Activated CD4-positive, alpha-beta memory T cell treated with anti-CD3 and anti-CD28 coated beads, Interleukin-2, amount 10 ng/mL, durations not matched to agents 7 days and 5 days (primary cell): ENCODE measurements around the gene DNAH17. TPM values are rescaled to one million over a fixed set of nuclear protein-coding genes. Genes with fewer than 3 reads are reported as not detected.

ENCODE experiments used
- CTCF ChIA-PET: fragments of 350-600 bp; sonication (Branson Sonifier 250); formaldehyde crosslinking; loops from one replicate; lab custom pipeline; 2021; ENCODE audit warnings: antibody characterized with exemption, inconsistent platforms; lab: Charles Lee
- POLR2A ChIA-PET: fragments of 350-600 bp; sonication (Branson Sonifier 250); formaldehyde crosslinking; loops from one replicate; lab custom pipeline; 2021; ENCODE audit warnings: antibody characterized with exemption; lab: Charles Lee
- DNase-seq: peaks from one replicate; pipeline ENCODE4 v3.0.0-alpha.2; 2020
- H3K27ac Mint-ChIP-seq: one replicate; pipeline ENCODE4 v1.8.0; 2021; ENCODE audit warnings: mild to moderate bottlenecking, mixed read lengths
- H3K27me3 Mint-ChIP-seq: one replicate; pipeline ENCODE4 v1.8.0; 2021; ENCODE audit warnings: mixed read lengths
- H3K36me3 Mint-ChIP-seq: one replicate; pipeline ENCODE4 v1.8.0; 2021; ENCODE audit warnings: low read depth, mixed read lengths
- H3K4me1 Mint-ChIP-seq: one replicate; pipeline ENCODE4 v1.8.0; 2021; ENCODE audit warnings: mixed read lengths
- H3K4me3 Mint-ChIP-seq: one replicate; pipeline ENCODE4 v1.8.0; 2021; ENCODE audit warnings: mild to moderate bottlenecking, mixed read lengths
- H3K9me3 Mint-ChIP-seq: one replicate; pipeline ENCODE4 v1.8.0; 2021; ENCODE audit warnings: mixed read lengths
- total RNA-seq, 2 experiments: library from RNA; stranded (reverse); gene quantifications; one replicate each; pipeline ENCODE4 v1.2.3, GENCODE V29; 2021

The DNAH17 gene
- total RNA-seq, 2 experiments from 2014 or later = 0.08 TPM

- POLR2A ChIA-PET = no interaction called here
- H3K36me3 Mint-ChIP-seq = no peaks in the 10 kb centered on the region
- H3K4me3 Mint-ChIP-seq = no peak overlapping the region
- H3K27me3 Mint-ChIP-seq = no peaks in the 10 kb centered on the region
- CTCF ChIA-PET = no interaction called here
- H3K9me3 Mint-ChIP-seq = no peaks in the 10 kb centered on the region
- H3K4me1 Mint-ChIP-seq = peaks cover 30% of the 10 kb centered on the region
- no peak for DNase-seq
- no peak overlapping the region for H3K27ac Mint-ChIP-seq
Measured at GRCh38 chr17:78529871-78530670, 47.1 kb downstream of the DNAH17 start.

GRCh38 chr17:78529251-78529650, 47.9 kb downstream of the DNAH17 start:
- Mint-ChIP-seq H3K36me3 (no peaks in the 10 kb centered on the region), H3K4me1 (peaks cover 22% of the 10 kb centered on the region), H3K9me3 (no peaks in the 10 kb centered on the region), H3K4me3 (no peak overlapping the region), H3K27me3 (no peaks in the 10 kb centered on the region), H3K27ac (no peak overlapping the region)
- DNase-seq = no peak
- POLR2A ChIA-PET = interaction anchor here (1.0 kb wide), 1 partner anchor 12 kb away, joined by 4 read pairs; no protein-coding TSS in a partner anchor
- CTCF ChIA-PET = interaction anchor here (0.8 kb wide), 1 partner anchor 137 kb away, joined by 4 read pairs; no protein-coding TSS in a partner anchor

GRCh38 chr17:78528541-78528940, 48.7 kb downstream of the DNAH17 start:
- POLR2A ChIA-PET = interaction anchor here (1.0 kb wide), 1 partner anchor 13 kb away, joined by 4 read pairs; no protein-coding TSS in a partner anchor
- Mint-ChIP-seq H3K27ac (no peak overlapping the region), H3K4me3 (no peak overlapping the region), H3K36me3 (no peaks in the 10 kb centered on the region), H3K27me3 (no peaks in the 10 kb centered on the region), H3K4me1 (peaks cover 18% of the 10 kb centered on the region), H3K9me3 (no peaks in the 10 kb centered on the region)
- no peak for DNase-seq
- CTCF ChIA-PET = interaction anchor here (0.8 kb wide), 1 partner anchor 137 kb away, joined by 4 read pairs; no protein-coding TSS in a partner anchor

- POLR2A ChIA-PET = no interaction called here
- CTCF ChIA-PET = no interaction called here
- Mint-ChIP-seq H3K9me3 (no peaks in the 10 kb centered on the region), H3K27ac (no peak overlapping the region), H3K36me3 (no peaks in the 10 kb centered on the region), H3K4me3 (no peak overlapping the region), H3K27me3 (no peaks in the 10 kb centered on the region), H3K4me1 (peaks cover 9% of the 10 kb centered on the region)
- no peak for DNase-seq
Measured at GRCh38 chr17:78527345-78527744, 49.9 kb downstream of the DNAH17 start.

GRCh38 chr17:78526231-78527025, 50.8 kb downstream of the DNAH17 start:
- CTCF ChIA-PET = interaction anchor here (0.7 kb wide), 1 partner anchor 9 kb away, joined by 3 read pairs; no protein-coding TSS in a partner anchor
- no peak overlapping the region for H3K4me3 Mint-ChIP-seq

GRCh38 chr17:78525511-78526160, 51.6 kb downstream of the DNAH17 start:
- no peaks in the 10 kb centered on the region for H3K36me3 Mint-ChIP-seq
- POLR2A ChIA-PET = interaction anchor here (1.3 kb wide), 1 partner anchor 9 kb away, joined by 4 read pairs; no protein-coding TSS in a partner anchor
- CTCF ChIA-PET = interaction anchor here (0.7 kb wide), 1 partner anchor 10 kb away, joined by 3 read pairs; no protein-coding TSS in a partner anchor
- no peaks in the 10 kb centered on the region for H3K27me3 Mint-ChIP-seq
- H3K9me3 Mint-ChIP-seq = no peaks in the 10 kb centered on the region
- no peak for DNase-seq
- no peak overlapping the region for H3K4me3 Mint-ChIP-seq
- no peaks in the 10 kb centered on the region for H3K4me1 Mint-ChIP-seq
- H3K27ac Mint-ChIP-seq = no peak overlapping the region

More at GRCh38 chr17:78526231-78527025, 50.8 kb downstream of the DNAH17 start:
- H3K27me3 Mint-ChIP-seq = no peaks in the 10 kb centered on the region
- H3K36me3 Mint-ChIP-seq = no peaks in the 10 kb centered on the region
- H3K9me3 Mint-ChIP-seq = no peaks in the 10 kb centered on the region
- peaks cover under 1% of the 10 kb centered on the region for H3K4me1 Mint-ChIP-seq
- no peak overlapping the region for H3K27ac Mint-ChIP-seq
- DNase-seq = no peak
- POLR2A ChIA-PET = interaction anchor here (1.3 kb wide), 1 partner anchor 9 kb away, joined by 4 read pairs; no protein-coding TSS in a partner anchor

GRCh38 chr17:78524870-78525510, 52.2 kb downstream of the DNAH17 start:
- peaks cover 3% of the 10 kb centered on the region for H3K27me3 Mint-ChIP-seq
- no peaks in the 10 kb centered on the region for H3K9me3 Mint-ChIP-seq
- no peak overlapping the region for H3K4me3 Mint-ChIP-seq
- no peaks in the 10 kb centered on the region for H3K36me3 Mint-ChIP-seq
- POLR2A ChIA-PET = no interaction called here
- no peaks in the 10 kb centered on the region for H3K4me1 Mint-ChIP-seq
- DNase-seq = no peak
- no peak overlapping the region for H3K27ac Mint-ChIP-seq
- CTCF ChIA-PET = no interaction called here

GRCh38 chr17:78523934-78524655, 53.1 kb downstream of the DNAH17 start:
- DNase-seq = no peak
- no peak overlapping the region for H3K4me3 Mint-ChIP-seq
- H3K4me1 Mint-ChIP-seq = no peaks in the 10 kb centered on the region
- CTCF ChIA-PET = no interaction called here
- no peaks in the 10 kb centered on the region for H3K36me3 Mint-ChIP-seq
- H3K27me3 Mint-ChIP-seq = peaks cover 5% of the 10 kb centered on the region
- no peaks in the 10 kb centered on the region for H3K9me3 Mint-ChIP-seq
- POLR2A ChIA-PET = no interaction called here
- H3K27ac Mint-ChIP-seq = no peak overlapping the region

GRCh38 chr17:78522031-78522809, 55.0 kb downstream of the DNAH17 start:
- Mint-ChIP-seq H3K27me3 (peaks cover 15% of the 10 kb centered on the region), H3K9me3 (no peaks in the 10 kb centered on the region), H3K27ac (no peak overlapping the region), H3K36me3 (no peaks in the 10 kb centered on the region), H3K4me1 (no peaks in the 10 kb centered on the region), H3K4me3 (no peak overlapping the region)
- CTCF ChIA-PET = no interaction called here
- POLR2A ChIA-PET = interaction anchor here (1.2 kb wide), 1 partner anchor 13 kb away, joined by 3 read pairs; no protein-coding TSS in a partner anchor
- DNase-seq = no peak

- POLR2A ChIA-PET = no interaction called here
- CTCF ChIA-PET = no interaction called here
- no peak overlapping the region for H3K4me3 Mint-ChIP-seq
Measured at GRCh38 chr17:78517421-78517820, 59.8 kb downstream of the DNAH17 start.

GRCh38 chr17:78515480-78515879, 61.7 kb downstream of the DNAH17 start:
- CTCF ChIA-PET = no interaction called here
- POLR2A ChIA-PET = no interaction called here

More at GRCh38 chr17:78517421-78517820, 59.8 kb downstream of the DNAH17 start:
- H3K27me3 Mint-ChIP-seq = peaks cover 17% of the 10 kb centered on the region
- H3K4me1 Mint-ChIP-seq = no peaks in the 10 kb centered on the region
- no peak for DNase-seq
- no peaks in the 10 kb centered on the region for H3K9me3 Mint-ChIP-seq
- H3K27ac Mint-ChIP-seq = no peak overlapping the region
- H3K36me3 Mint-ChIP-seq = no peaks in the 10 kb centered on the region

More at GRCh38 chr17:78515480-78515879, 61.7 kb downstream of the DNAH17 start:
- no peak for DNase-seq
- no peaks in the 10 kb centered on the region for H3K9me3 Mint-ChIP-seq
- no peaks in the 10 kb centered on the region for H3K36me3 Mint-ChIP-seq
- peaks cover 17% of the 10 kb centered on the region for H3K27me3 Mint-ChIP-seq
- H3K27ac Mint-ChIP-seq = no peak overlapping the region
- H3K4me3 Mint-ChIP-seq = no peak overlapping the region
- no peaks in the 10 kb centered on the region for H3K4me1 Mint-ChIP-seq
